ENCODE data around the gene CTAGE9.
"Not testable (repeated sequence)": the region's sequence is repeated elsewhere in the genome, so short reads cannot be mapped to it uniquely, and the experiment has no call there.

Gene CTAGE9

DNA sequence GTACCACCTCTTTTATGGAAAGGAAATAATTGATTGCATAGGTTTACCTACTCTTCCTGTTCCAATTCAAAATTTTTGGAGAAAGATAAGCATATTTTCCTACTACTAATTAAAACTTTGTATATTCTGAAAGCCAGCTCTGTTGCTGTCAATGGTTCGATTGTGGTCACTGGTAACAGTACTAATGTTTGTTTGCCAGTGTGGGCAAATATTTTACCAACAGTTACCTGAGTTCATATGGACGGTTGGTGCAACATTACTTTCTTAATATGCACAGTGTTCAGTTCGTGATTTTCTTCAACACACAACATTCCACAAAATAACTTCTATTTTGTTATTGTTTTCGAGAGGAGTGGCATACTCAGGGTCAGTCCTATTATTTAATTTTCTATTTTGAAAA, 17.1 kb upstream of the CTAGE9 start:
- Histone ChIP-seq H3K27ac (ENCODE audit: low read length) (no peak overlapping the region), H3K4me1 (ENCODE audit: control insufficient read depth, low read depth, low read length) (peaks cover 5% of the 10 kb centered on the region), H3K9me3 (ENCODE audit: control insufficient read depth, low read depth, low read length) (peaks cover 9% of the 10 kb centered on the region), H3K36me3 (ENCODE audit: control insufficient read depth, low read depth, low read length) (no peaks in the 10 kb centered on the region), H3K9ac (ENCODE audit: low read length) (no peak overlapping the region), H3K4me3 (ENCODE audit: low read length) (no peak overlapping the region), H3K27me3 (ENCODE audit: control insufficient read depth, insufficient read depth, low read length) (no peaks in the 10 kb centered on the region)

DNA sequence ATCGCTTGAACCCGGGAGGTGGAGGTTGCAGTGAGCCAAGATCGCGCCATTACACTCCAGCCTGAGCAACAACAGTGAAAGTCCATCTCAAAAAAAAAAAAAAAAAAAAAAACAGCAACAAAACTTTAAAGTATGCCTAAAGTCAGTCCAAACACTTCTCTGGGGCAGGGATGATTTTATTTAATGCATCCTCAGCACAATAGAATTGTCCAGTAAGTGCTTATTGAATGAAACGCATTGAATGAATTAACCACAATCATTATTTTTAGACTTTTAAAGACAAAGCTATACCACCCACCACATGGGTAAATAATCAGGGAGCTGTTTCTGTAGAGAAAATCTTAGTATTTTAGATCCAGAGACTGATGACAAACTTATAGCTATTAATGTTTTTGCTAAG, 16.6 kb upstream of the CTAGE9 start:
- Histone ChIP-seq H3K4me1 (ENCODE audit: control insufficient read depth, low read depth, low read length) (peaks cover 5% of the 10 kb centered on the region), H3K27ac (ENCODE audit: low read length) (no peak overlapping the region), H3K27me3 (ENCODE audit: control insufficient read depth, insufficient read depth, low read length) (no peaks in the 10 kb centered on the region), H3K36me3 (ENCODE audit: control insufficient read depth, low read depth, low read length) (no peaks in the 10 kb centered on the region), H3K4me3 (ENCODE audit: low read length) (no peak overlapping the region), H3K9me3 (ENCODE audit: control insufficient read depth, low read depth, low read length) (peaks cover 9% of the 10 kb centered on the region), H3K9ac (ENCODE audit: low read length) (no peak overlapping the region)

DNA sequence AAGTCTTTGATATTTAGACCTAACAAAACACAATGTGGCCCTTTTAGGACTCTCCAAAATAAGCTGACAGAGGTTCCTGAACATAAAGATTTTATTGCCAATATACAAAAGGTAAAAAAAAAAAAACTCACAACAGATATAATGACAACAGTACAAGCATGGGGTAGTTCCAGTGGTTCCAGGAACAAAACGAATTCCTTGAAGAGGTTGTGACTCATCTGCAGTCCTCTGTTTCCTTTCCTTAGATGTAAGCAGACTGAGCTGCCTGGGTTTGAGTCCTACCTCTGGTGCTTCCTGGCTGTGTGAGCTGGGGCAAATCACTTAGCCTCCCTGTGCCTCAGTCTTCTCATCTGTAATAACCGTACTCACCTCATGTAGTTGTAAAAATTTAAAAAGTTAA, 13.3 kb upstream of the CTAGE9 start:
- no peaks in the 10 kb centered on the region for H3K36me3 ChIP-seq (ENCODE audit: control insufficient read depth, low read depth, low read length)
- peaks cover 9% of the 10 kb centered on the region for H3K9me3 ChIP-seq (ENCODE audit: control insufficient read depth, low read depth, low read length)
- H3K4me1 ChIP-seq (ENCODE audit: control insufficient read depth, low read depth, low read length) = peaks cover 5% of the 10 kb centered on the region
- H3K9ac ChIP-seq (ENCODE audit: low read length) = no peak overlapping the region
- no peaks in the 10 kb centered on the region for H3K27me3 ChIP-seq (ENCODE audit: control insufficient read depth, insufficient read depth, low read length)
- H3K27ac ChIP-seq (ENCODE audit: low read length) = no peak overlapping the region
- no peak overlapping the region for H3K4me3 ChIP-seq (ENCODE audit: low read length)

DNA sequence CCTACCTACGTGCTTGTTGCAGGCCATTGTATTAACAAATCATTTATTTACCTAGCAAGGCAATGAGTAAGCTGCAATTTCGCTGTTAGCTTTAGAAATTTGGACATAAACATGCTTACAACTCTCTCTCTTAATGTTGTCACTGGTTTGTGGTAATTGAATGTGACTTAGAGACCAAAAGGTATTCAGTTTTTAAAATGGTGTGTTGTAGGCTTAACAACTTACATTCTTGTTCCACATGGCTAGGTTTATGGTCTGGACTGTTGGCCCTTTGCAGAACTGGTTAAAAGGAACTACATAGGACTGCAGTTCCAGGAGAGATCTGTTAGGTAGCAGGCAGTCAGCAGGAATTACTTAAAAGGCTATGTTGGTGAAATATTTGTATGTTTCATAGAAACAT, 10.3 kb upstream of the CTAGE9 start:
- Histone ChIP-seq H3K36me3 (ENCODE audit: control insufficient read depth, low read depth, low read length) (no peaks in the 10 kb centered on the region), H3K9ac (ENCODE audit: low read length) (no peak overlapping the region), H3K9me3 (ENCODE audit: control insufficient read depth, low read depth, low read length) (no peaks in the 10 kb centered on the region), H3K27ac (ENCODE audit: low read length) (no peak overlapping the region), H3K4me3 (ENCODE audit: low read length) (no peak overlapping the region), H3K4me1 (ENCODE audit: control insufficient read depth, low read depth, low read length) (peaks cover 5% of the 10 kb centered on the region), H3K27me3 (ENCODE audit: control insufficient read depth, insufficient read depth, low read length) (no peaks in the 10 kb centered on the region)

DNA sequence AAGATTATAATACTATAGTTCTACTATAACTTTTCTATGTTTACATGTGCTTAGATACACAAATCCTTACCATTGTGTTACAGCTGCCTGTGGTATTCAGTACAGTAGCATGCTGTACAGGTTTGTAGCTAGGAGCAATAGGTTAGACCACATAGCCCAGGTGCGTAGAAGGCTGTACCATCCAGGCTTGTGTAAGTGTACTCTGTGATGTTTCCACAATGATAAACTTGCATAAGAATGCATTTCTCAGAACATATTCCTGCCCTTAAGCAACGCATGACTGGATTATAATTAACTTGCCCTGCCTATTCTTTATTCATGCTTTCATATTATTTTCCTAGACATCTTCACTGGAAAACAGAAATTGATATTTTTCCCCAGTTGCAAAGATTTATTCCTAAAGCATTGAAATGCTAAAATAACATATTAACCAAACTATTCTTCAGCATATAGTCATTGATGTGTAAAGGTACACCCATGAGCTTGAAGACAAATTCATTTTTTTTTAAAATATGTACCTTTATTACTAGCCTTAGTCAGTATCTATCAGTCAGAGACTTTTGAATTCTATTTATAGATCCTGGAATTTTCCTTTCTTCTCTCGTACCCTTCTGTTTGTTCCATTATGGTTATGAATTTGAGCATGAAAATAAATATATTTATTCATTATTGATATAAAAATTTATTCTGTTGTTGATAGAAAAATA, 7.2 kb upstream of the CTAGE9 start:
- no peak overlapping the region for H3K27ac ChIP-seq (ENCODE audit: low read length)
- no peaks in the 10 kb centered on the region for H3K36me3 ChIP-seq (ENCODE audit: control insufficient read depth, low read depth, low read length)
- no peaks in the 10 kb centered on the region for H3K4me1 ChIP-seq (ENCODE audit: control insufficient read depth, low read depth, low read length)
- H3K9ac ChIP-seq (ENCODE audit: low read length) = no peak overlapping the region
- no peaks in the 10 kb centered on the region for H3K9me3 ChIP-seq (ENCODE audit: control insufficient read depth, low read depth, low read length)
- no peaks in the 10 kb centered on the region for H3K27me3 ChIP-seq (ENCODE audit: control insufficient read depth, insufficient read depth, low read length)
- no peak overlapping the region for H3K4me3 ChIP-seq (ENCODE audit: low read length)

DNA sequence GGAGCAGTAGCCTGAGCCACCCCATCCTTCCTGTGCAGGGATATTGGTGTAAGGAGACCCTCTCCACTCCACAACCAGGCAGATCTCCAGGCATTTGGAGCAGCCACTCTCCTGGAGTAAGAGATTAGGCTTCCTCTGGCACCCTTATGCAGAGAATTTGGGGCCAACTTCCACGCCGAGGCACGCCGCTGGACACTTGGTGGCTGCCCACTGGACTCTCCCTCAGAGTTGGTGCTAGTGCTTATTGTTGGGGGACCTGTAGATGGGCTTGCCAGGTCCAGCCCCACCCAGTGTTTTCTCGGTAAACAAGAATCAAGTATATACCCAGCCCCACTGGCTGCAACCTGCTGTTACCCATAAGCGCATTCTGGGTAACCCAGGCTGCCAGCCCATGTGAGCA, 4.8 kb upstream of the CTAGE9 start:
- H3K9me3 ChIP-seq (ENCODE audit: control insufficient read depth, low read depth, low read length); H3K4me3 ChIP-seq (ENCODE audit: low read length); H3K36me3 ChIP-seq (ENCODE audit: control insufficient read depth, low read depth, low read length); H3K27ac ChIP-seq (ENCODE audit: low read length); H3K4me1 ChIP-seq (ENCODE audit: control insufficient read depth, low read depth, low read length); H3K9ac ChIP-seq (ENCODE audit: low read length); H3K27me3 ChIP-seq (ENCODE audit: control insufficient read depth, insufficient read depth, low read length): not testable (repeated sequence)

DNA sequence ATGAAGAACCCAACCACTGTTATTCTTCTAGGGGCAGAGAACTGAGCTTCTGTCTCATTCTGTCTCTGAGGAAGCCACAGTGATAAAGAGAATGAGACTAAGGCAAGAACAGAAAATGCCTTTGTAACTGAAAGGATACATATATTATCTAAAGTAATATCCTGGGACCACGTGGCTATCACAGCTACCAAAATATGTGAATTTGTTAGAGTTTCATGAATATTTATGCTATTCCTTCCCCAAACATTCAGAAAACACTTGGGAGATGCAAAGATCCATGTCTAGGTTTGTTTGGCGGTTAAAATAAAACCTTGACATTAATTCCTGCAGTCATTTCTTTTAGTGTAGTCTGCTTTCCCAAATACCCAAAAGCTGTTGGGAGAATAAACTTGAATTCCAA, 6.9 kb downstream of the CTAGE9 start:
- not testable (repeated sequence) for H3K27ac ChIP-seq (ENCODE audit: low read length); H3K4me3 ChIP-seq (ENCODE audit: low read length); H3K36me3 ChIP-seq (ENCODE audit: control insufficient read depth, low read depth, low read length); H3K9me3 ChIP-seq (ENCODE audit: control insufficient read depth, low read depth, low read length); H3K4me1 ChIP-seq (ENCODE audit: control insufficient read depth, low read depth, low read length); H3K27me3 ChIP-seq (ENCODE audit: control insufficient read depth, insufficient read depth, low read length); H3K9ac ChIP-seq (ENCODE audit: low read length)

DNA sequence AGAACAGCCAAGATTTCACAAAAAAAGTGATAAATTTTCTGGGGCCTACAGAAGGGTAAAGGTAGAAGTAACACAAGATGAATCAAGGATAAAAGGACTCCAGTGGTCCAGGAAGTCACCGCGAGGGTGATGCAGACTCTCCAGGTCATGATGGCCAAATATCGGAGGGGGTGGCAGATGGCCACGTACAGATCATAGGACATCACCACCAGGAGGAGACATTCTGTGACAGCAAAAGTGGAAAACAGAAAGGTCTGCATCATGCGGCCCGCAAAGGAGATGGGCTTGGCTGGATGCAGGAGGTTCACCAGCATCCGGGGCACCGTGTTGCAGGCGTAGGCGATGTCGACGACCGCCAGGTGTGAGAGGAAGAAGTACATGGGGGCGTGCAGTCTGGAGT, 10.0 kb downstream of the CTAGE9 start:
- H3K27ac ChIP-seq (ENCODE audit: low read length); H3K4me3 ChIP-seq (ENCODE audit: low read length); H3K9ac ChIP-seq (ENCODE audit: low read length); H3K9me3 ChIP-seq (ENCODE audit: control insufficient read depth, low read depth, low read length); H3K4me1 ChIP-seq (ENCODE audit: control insufficient read depth, low read depth, low read length); H3K36me3 ChIP-seq (ENCODE audit: control insufficient read depth, low read depth, low read length); H3K27me3 ChIP-seq (ENCODE audit: control insufficient read depth, insufficient read depth, low read length): not testable (repeated sequence)

DNA sequence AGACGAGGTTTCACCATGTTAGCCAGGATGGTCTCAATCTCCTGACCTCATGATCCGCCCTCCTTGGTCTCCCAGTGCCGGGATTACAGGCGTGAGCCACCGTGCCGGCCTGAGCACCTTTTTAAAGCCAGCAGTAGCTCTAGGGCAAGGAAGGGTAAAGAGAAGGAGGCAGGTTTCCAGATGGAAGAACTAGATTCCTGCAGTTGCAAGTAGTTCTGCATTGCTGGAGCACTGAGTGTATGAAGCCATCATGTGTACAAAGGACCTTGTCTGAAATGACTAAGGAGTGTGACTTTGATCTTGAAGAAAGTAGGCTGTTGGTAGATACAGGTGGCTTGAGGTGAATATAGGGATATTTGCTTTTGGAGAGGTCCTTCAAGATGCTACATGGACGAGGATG, 13.9 kb downstream of the CTAGE9 start:
- peaks cover 3% of the 10 kb centered on the region for H3K4me1 ChIP-seq (ENCODE audit: control insufficient read depth, low read depth, low read length)
- no peak overlapping the region for H3K4me3 ChIP-seq (ENCODE audit: low read length)
- H3K27me3 ChIP-seq (ENCODE audit: control insufficient read depth, insufficient read depth, low read length) = no peaks in the 10 kb centered on the region
- H3K9ac ChIP-seq (ENCODE audit: low read length) = no peak overlapping the region
- no peaks in the 10 kb centered on the region for H3K36me3 ChIP-seq (ENCODE audit: control insufficient read depth, low read depth, low read length)
- H3K27ac ChIP-seq (ENCODE audit: low read length) = no peak overlapping the region
- no peaks in the 10 kb centered on the region for H3K9me3 ChIP-seq (ENCODE audit: control insufficient read depth, low read depth, low read length)

DNA sequence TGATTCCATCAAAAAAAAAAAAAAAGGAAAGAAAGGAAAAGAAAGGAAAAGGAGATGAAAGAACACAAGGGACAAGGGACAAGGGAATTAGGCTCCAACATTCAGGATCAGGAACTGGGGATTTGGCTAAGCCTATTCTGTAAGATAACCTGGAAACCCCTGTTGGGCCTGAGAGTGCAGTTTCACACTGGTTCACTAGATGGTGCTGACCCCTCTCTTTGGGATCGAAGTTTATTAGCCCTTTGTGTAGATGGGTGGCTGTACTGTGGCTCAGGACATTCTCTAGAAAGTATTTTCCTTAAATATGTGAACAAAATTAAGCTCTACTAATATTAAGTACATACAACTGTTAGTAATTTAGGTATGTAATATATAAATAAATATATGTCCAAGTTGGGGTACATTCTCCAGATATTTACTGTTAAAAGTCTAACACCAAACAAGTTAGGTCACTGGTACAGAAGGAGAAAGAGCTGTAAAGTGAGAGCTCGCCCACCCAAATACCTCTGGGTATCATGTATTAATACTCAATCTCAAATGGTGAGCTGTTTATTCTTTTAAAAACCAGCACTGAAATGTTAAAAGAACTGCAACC, 15.9 kb downstream of the CTAGE9 start:
- Histone ChIP-seq H3K4me1 (ENCODE audit: control insufficient read depth, low read depth, low read length) (peaks cover 3% of the 10 kb centered on the region), H3K9ac (ENCODE audit: low read length) (no peak overlapping the region), H3K27me3 (ENCODE audit: control insufficient read depth, insufficient read depth, low read length) (no peaks in the 10 kb centered on the region), H3K9me3 (ENCODE audit: control insufficient read depth, low read depth, low read length) (no peaks in the 10 kb centered on the region), H3K27ac (ENCODE audit: low read length) (no peak overlapping the region), H3K36me3 (ENCODE audit: control insufficient read depth, low read depth, low read length) (no peaks in the 10 kb centered on the region), H3K4me3 (ENCODE audit: low read length) (no peak overlapping the region)

DNA sequence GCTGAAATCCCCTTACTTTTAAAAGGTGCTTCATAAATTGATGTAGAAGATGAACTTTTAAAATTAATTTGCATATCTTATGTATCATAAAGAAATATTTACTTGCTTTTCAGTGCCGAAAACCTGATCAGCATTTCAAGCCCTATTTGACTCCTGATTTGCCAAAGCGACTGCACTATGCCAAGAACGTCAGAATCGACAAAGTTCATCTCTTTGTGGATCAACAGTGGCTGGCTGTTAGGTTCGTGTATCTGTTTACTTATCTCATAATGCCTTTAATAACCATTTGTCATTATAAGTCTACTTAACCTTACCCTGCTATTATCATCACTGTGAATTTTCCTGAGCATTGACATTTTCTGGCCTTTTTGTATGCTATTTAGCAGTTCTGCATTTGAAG, 17.4 kb downstream of the CTAGE9 start:
- Histone ChIP-seq H3K9ac (ENCODE audit: low read length) (no peak overlapping the region), H3K27me3 (ENCODE audit: control insufficient read depth, insufficient read depth, low read length) (no peaks in the 10 kb centered on the region), H3K9me3 (ENCODE audit: control insufficient read depth, low read depth, low read length) (no peaks in the 10 kb centered on the region), H3K4me3 (ENCODE audit: low read length) (no peak overlapping the region), H3K4me1 (ENCODE audit: control insufficient read depth, low read depth, low read length) (peaks cover 5% of the 10 kb centered on the region), H3K36me3 (ENCODE audit: control insufficient read depth, low read depth, low read length) (no peaks in the 10 kb centered on the region), H3K27ac (ENCODE audit: low read length) (no peak overlapping the region)

DNA sequence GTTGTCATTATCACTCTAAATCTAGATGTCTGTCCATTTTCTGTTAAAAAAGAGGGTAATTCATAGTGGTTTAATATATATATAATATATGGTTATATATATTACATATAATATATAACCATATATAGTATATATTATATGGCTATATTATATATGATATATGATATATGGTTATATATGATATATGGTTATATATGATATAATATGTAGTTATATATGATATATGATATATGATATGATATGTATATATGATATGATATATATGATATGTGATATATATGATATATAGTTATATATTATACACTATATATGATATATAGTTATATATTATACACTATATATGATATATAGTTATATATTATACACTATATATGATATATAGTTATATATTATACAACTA, 18.2 kb downstream of the CTAGE9 start:
- Histone ChIP-seq H3K27ac (ENCODE audit: low read length) (no peak overlapping the region), H3K36me3 (ENCODE audit: control insufficient read depth, low read depth, low read length) (no peaks in the 10 kb centered on the region), H3K4me3 (ENCODE audit: low read length) (no peak overlapping the region), H3K9ac (ENCODE audit: low read length) (no peak overlapping the region), H3K4me1 (ENCODE audit: control insufficient read depth, low read depth, low read length) (peaks cover 8% of the 10 kb centered on the region), H3K27me3 (ENCODE audit: control insufficient read depth, insufficient read depth, low read length) (no peaks in the 10 kb centered on the region), H3K9me3 (ENCODE audit: control insufficient read depth, low read depth, low read length) (no peaks in the 10 kb centered on the region)

Measured in iPS-18a (cell line).